Spleen (tissue), 11 donors: ENCODE data around the gene FBXO47. TPM values are rescaled to one million over a fixed set of nuclear protein-coding genes. Genes with fewer than 3 reads are reported as not detected.
A peak's percentile ranks its signal among the peaks of the same experiment; 100 is the strongest.
"Not testable (repeated sequence)": the region's sequence is repeated elsewhere in the genome, so short reads cannot be mapped to it uniquely, and the experiment has no call there.

Source experiments
- DNase-seq: peaks from one replicate; pipeline ENCODE4 v3.0.0-alpha.2; 2020
- H3K27ac ChIP-seq, 8 donors: fragments of 200-600 bp; sonication (generic) in 7 of 8; 1 replicate in 4 of 8; 2 replicates in 4 of 8; pipeline versions ENCODE4 v1.5.0 to v1.8.0; 2016 to 2021; ENCODE audit warnings: inconsistent platforms in 4 of 8, mild to moderate bottlenecking in 4 of 8, moderate library complexity in 1 of 8
- H3K27me3 ChIP-seq, 7 donors: fragments of 200-600 bp; sonication (generic) in 6 of 7; replicated peaks in 1 of 7; 1 replicate in 4 of 7; 2 replicates in 3 of 7; pipeline versions ENCODE4 v1.5.0 to v1.8.0; 2016 to 2021; ENCODE audit warnings: inconsistent platforms in 3 of 7, mild to moderate bottlenecking in 1 of 7
- H3K36me3 ChIP-seq, 6 donors: fragments of 200-600 bp; sonication (generic) in 5 of 6; 1 replicate in 4 of 6; 2 replicates in 2 of 6; pipeline versions ENCODE4 v1.5.0 to v1.8.0; 2016 to 2021; ENCODE audit warnings: inconsistent platforms in 2 of 6
- H3K4me1 ChIP-seq, 6 donors: fragments of 200-600 bp; sonication (generic) in 5 of 6; 1 replicate in 3 of 6; 2 replicates in 3 of 6; pipeline versions ENCODE4 v1.5.0 to v1.8.0; 2016 to 2021; ENCODE audit warnings: inconsistent platforms in 3 of 6
- H3K4me3 ChIP-seq, 8 donors: fragments of 200-600 bp; sonication (generic) in 7 of 8; 1 replicate in 4 of 8; 2 replicates in 4 of 8; pipeline versions ENCODE4 v1.5.0 to v1.8.0; 2016 to 2021; ENCODE audit warnings: inconsistent platforms in 4 of 8, mild to moderate bottlenecking in 4 of 8, moderate library complexity in 2 of 8
- H3K9me3 ChIP-seq, 8 donors: fragments of 200-600 bp; sonication (generic) in 7 of 8; 1 replicate in 4 of 8; 2 replicates in 4 of 8; pipeline versions ENCODE4 v1.5.0 to v1.8.0; 2016 to 2021; ENCODE audit warnings: inconsistent platforms in 4 of 8
- POLR2A ChIP-seq, 3 donors: fragments of 450-650 bp; IDR thresholded peaks; one replicate each; pipeline ENCODE4 v1.5.1; 2017; ENCODE audit warnings: antibody characterized with exemption in 3 of 3, mild to moderate bottlenecking in 1 of 3
- POLR2AphosphoS5 ChIP-seq, 3 donors: sonication (generic); formaldehyde crosslinking; IDR thresholded peaks; one replicate each; pipeline ENCODE4 v1.5.1; 2017; ENCODE audit warnings: antibody characterized with exemption in 3 of 3
- WGBS, 5 donors: extraction: QIAGEN DNeasy Blood & Tissue Kit in 3 of 5; methylation state at CpG; one replicate each; pipeline versions ENCODE4 v1.1.5 to v1.1.7; 2013 to 2018; 5-methylcytosine and 5-hydroxymethylcytosine counted together
- intact Hi-C: fragments of 100-400 bp; cut with DNase I; formaldehyde crosslinking; loops from one replicate; pipeline ENCODE4 v1.15.0; 2023; ENCODE audit warnings: low total_unique reads
- polyA plus RNA-seq, 3 donors: library from polyadenylated mRNA; stranded (reverse); fragments of 200-250 nt; gene quantifications; one replicate each; pipeline ENCODE4 v1.2.1, GENCODE V29; 2013
- total RNA-seq, 7 donors: library from RNA; depleted of rRNA in 3 of 7; stranded (reverse); fragments of >200 nt in 3 of 7; fragmentation: NEBNext Ultra II Directional in 4 of 7; extraction: Animal tissue kit (Norgen Biotek cat#: 25700) in 4 of 7; gene quantifications; one replicate each; pipeline versions ENCODE4 v1.1.0 to v1.2.1, GENCODE V29; 2016 to 2021
- TF ChIP-seq, protein P1 (sequence below), 11 experiments: fragments of 200-600 bp in 7 of 11; fragments of 450-650 bp in 4 of 11; sonication (generic) in 4 of 11; IDR thresholded peaks in 8 of 11; conservative IDR thresholded peaks in 3 of 11; 1 replicate in 7 of 11; 2 replicates in 4 of 11; pipeline versions ENCODE4 v1.4.0 to v1.8.0; 2016 to 2021; ENCODE audit warnings: antibody characterized with exemption in 11 of 11, inconsistent platforms in 4 of 11, mild to moderate bottlenecking in 1 of 11
- donor health status: healthy with polysubstance abuse.
- donor health status: DM: no; HTN: no; CAD: no; lungs with moderate emphysema.
- donor health status: DM: no; HTN: no; CAD: no.
- donor health status: Bipolar disorder and iron deficiency.
- donor health status: healthy.
- donor health status: DM: no; HTN: no; CAD: no.
- donor health status: DM: yes; HTN: yes; CAD: no.

The FBXO47 gene
- total and polyA plus RNA-seq, 10 donors: 0.06 TPM; not detected in 9

DNA sequence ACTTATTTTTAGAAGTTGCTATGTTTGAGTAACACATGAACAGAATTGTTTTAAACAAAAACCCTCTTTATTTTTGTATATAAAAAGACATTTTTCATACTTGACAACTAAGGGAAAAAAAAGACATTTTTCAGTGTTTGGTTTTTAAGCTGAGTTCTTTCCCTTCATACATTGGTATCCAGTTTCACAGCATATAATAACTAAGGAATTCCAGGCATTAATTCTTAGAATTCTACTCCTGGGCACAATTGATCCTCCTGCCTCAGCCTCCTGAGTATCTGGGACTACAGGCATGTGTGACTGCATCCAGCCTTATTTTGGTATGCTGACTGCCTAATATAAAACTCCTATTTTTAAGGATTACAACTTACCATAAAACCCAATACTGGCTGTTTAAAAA is 8.4 kb downstream of the FBXO47 start:
- DNase-seq: no peak
- Histone ChIP-seq H3K36me3 (no peaks in the 10 kb centered on the region), H3K27me3 (no peaks in the 10 kb centered on the region), H3K4me1 (peaks cover 0 to 23% (median 0%) of the 10 kb centered on the region in 6 donors), H3K4me3 (no peak overlapping the region), H3K27ac (peak overlapping the region in 1 of 8 donors; percentile 13), H3K9me3 (no peaks in the 10 kb centered on the region)
- no peak for TF ChIP-seq POLR2AphosphoS5 (IDR thresholded peaks at IDR 0.05)
- TF ChIP-seq, protein P1, sequence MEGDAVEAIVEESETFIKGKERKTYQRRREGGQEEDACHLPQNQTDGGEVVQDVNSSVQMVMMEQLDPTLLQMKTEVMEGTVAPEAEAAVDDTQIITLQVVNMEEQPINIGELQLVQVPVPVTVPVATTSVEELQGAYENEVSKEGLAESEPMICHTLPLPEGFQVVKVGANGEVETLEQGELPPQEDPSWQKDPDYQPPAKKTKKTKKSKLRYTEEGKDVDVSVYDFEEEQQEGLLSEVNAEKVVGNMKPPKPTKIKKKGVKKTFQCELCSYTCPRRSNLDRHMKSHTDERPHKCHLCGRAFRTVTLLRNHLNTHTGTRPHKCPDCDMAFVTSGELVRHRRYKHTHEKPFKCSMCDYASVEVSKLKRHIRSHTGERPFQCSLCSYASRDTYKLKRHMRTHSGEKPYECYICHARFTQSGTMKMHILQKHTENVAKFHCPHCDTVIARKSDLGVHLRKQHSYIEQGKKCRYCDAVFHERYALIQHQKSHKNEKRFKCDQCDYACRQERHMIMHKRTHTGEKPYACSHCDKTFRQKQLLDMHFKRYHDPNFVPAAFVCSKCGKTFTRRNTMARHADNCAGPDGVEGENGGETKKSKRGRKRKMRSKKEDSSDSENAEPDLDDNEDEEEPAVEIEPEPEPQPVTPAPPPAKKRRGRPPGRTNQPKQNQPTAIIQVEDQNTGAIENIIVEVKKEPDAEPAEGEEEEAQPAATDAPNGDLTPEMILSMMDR (IDR thresholded peaks at IDR 0.05 in 8 of 11, conservative IDR thresholded peaks at IDR 0.05 in 3 of 11): no peak
- TF ChIP-seq POLR2A (IDR thresholded peaks at IDR 0.05): no peak
- intact Hi-C loops: no loop called here

DNA sequence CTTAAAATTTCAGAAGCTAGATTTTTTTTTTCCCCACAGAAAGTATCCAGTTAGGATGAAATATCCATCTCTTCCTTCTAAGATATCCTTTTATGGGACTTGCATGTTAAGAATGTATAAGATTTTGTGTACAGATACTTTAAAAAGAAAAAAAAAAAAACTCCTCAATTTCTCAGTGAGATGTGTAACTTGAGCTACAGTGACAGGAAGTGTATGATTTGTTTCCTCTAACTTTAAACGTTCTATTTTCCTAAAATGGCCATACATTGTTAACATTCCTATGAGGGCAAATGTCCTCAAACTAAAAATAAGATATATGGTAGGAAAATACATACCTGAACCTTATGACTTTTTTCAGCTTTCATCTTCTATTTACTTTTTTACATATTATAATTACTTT is 8.9 kb downstream of the FBXO47 start:
- peaks cover 0 to 23% (median 0%) of the 10 kb centered on the region in 6 donors for H3K4me1 ChIP-seq
- no peak for DNase-seq
- peak overlapping the region in 1 of 8 donors; percentile 13 for H3K27ac ChIP-seq

DNA sequence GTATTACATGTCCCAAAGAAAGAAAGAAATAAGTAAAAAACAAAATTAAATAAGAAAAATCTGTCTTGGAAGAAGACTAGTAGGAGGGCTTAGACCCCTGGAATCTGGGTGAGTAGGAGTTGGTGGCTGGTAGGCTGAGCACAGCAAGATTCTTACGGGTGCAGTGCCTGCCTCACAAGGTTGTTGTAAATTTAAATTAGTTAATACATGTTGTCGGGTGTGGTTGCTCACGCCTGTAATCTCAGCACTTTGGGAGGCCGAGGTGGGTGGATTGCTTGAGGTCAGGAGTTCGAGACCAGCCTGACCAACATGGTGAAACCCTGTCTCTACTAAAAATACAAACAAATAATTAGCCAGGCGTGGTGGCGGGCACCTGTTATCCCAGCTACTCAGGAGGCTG is 13.4 kb downstream of the FBXO47 start:
- H3K9me3 ChIP-seq, H3K27me3 ChIP-seq, H3K4me3 ChIP-seq, DNase-seq, H3K36me3 ChIP-seq, intact Hi-C loops, H3K4me1 ChIP-seq, H3K27ac ChIP-seq: not testable (repeated sequence)
- 88 to 92% (median 89%) methylated on average over 7 of the region's 7 CpGs for WGBS, 5 donors

More for the DNA sequence above, 8.9 kb downstream of the FBXO47 start:
- Histone ChIP-seq H3K4me3 (no peak overlapping the region), H3K36me3 (no peaks in the 10 kb centered on the region), H3K9me3 (no peaks in the 10 kb centered on the region), H3K27me3 (no peaks in the 10 kb centered on the region)
- intact Hi-C loops: no loop called here
- WGBS, 5 donors: 0 to 2% (median 0%) methylated on average over 1 of the region's 1 CpG
- TF ChIP-seq, protein P1 (IDR thresholded peaks at IDR 0.05 in 8 of 11, conservative IDR thresholded peaks at IDR 0.05 in 3 of 11): no peak
- TF ChIP-seq POLR2A (IDR thresholded peaks at IDR 0.05): no peak
- TF ChIP-seq POLR2AphosphoS5 (IDR thresholded peaks at IDR 0.05): no peak

DNA sequence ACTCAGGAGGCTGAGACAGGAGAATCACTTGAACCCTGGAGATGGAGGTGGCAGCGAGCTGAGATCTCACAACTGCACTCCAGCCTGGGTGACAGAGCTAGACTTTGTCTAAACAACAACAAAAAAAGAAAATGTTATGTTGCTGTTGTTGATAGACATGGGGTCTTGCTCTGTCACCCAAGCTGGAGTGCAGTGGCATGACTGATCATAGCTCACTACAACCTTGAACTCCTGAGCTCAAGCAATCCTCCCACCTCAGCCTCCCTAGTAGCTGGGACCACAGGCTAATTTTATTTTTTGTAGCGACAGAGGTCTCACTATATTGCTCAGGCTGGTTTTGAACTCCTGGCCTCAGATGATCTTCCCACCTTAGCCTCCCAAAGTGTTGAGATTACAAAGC is 20.0 kb downstream of the FBXO47 start:
- Histone ChIP-seq H3K9me3 (no peaks in the 10 kb centered on the region), H3K4me1 (peaks cover 0 to 15% (median 0%) of the 10 kb centered on the region in 6 donors), H3K27ac (no peak overlapping the region), H3K4me3 (no peak overlapping the region), H3K36me3 (no peaks in the 10 kb centered on the region), H3K27me3 (no peaks in the 10 kb centered on the region)
- intact Hi-C loops: no loop called here
- TF ChIP-seq, protein P1 (IDR thresholded peaks at IDR 0.05 in 8 of 11, conservative IDR thresholded peaks at IDR 0.05 in 3 of 11): no peak
- TF ChIP-seq POLR2AphosphoS5 (IDR thresholded peaks at IDR 0.05): no peak
- TF ChIP-seq POLR2A (IDR thresholded peaks at IDR 0.05): no peak
- DNase-seq: no peak
- WGBS, 5 donors: 84 to 95% (median 90%) methylated on average over 2 of the region's 2 CpGs

DNA sequence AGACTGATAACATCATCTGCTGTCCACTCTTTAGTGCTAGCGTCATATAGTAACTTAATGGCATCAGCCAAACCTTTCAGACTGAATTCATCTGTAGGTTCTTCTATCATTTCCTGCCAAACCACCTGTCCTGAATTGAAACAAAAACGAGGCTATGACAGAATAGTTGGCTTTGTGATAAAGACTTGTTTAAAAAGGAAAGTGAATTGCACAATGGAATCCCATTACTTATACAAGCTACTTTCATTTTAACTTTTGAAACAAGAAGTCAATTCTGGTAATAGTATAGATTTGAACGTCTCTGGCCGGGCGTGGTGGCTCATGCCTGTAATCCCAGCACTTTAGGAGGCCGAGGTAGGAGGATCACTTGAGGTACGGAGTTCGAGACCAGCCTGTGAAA is 23.6 kb downstream of the FBXO47 start:
- no peak for DNase-seq
- intact Hi-C loops: no loop called here

More for the DNA sequence above, 23.6 kb downstream of the FBXO47 start:
- Histone ChIP-seq H3K4me1 (peaks cover 0 to 15% (median 0%) of the 10 kb centered on the region in 6 donors), H3K4me3 (peak overlapping the region in 1 of 8 donors; percentile 5), H3K36me3 (no peaks in the 10 kb centered on the region), H3K9me3 (no peaks in the 10 kb centered on the region), H3K27ac (peak overlapping the region in 1 of 8 donors; percentile 1), H3K27me3 (no peaks in the 10 kb centered on the region)
- 61 to 71% (median 64%) methylated on average over 8 of the region's 8 CpGs for WGBS, 5 donors
- TF ChIP-seq POLR2A (IDR thresholded peaks at IDR 0.05) (no peak), POLR2AphosphoS5 (IDR thresholded peaks at IDR 0.05) (no peak)
- TF ChIP-seq, protein P1 (IDR thresholded peaks at IDR 0.05 in 8 of 11, conservative IDR thresholded peaks at IDR 0.05 in 3 of 11): no peak
